Jurkat, Clone E6-1 (cell line): ENCODE measurements around the gene MTR.

Experiments used
- DNase-seq: peaks from one replicate; pipeline ENCODE4 v3.0.0-alpha.2; 2011; ENCODE audit warnings: low read depth, low spot score
- H3K4me3 ChIP-seq: 2 replicates; pipeline ENCODE4 v1.5.1; 2011; ENCODE audit warnings: mild to moderate bottlenecking, low read length, control low read depth, moderate library complexity

Gene MTR

DNA sequence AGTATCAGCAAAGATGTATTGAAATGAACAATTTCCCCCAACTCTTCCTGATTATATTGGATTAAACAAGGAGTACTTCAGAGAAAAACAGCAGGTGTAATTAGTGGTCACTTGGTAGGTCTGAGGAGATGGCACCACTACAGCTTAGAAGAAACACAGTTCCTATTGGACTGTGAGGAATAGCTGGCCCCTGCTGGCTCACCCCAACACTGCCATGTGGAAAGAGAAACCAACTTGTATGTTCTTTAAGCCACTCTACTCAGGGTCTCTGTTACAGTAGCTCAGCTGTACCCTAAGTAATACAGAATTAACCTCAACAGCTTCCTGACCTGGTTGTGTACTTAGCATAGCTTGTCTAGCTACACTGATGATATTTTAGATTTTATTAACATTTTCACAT, 26.5 kb upstream of the MTR start:
- no peak for DNase-seq
- H3K4me3 ChIP-seq = no peak overlapping the region

DNA sequence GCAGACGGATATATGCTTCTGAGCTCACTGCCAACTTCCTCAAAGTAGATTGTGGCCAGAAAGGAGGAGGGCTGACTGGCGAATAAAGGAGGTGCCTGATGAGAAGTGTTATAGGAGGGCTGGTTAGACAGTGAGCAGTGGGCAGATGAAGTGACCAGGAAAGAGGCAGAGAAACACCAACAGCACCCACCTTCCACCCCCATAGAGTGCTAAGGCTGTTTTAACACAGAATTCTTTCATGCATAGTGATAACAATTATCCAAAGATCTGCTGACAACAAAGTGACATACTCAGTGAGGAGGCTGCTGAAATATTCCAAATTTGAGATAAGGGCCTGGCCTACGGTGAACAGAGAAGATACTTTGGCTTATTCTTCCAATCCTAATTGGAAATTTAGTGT, 21.2 kb upstream of the MTR start:
- no peak overlapping the region for H3K4me3 ChIP-seq
- no peak for DNase-seq

GRCh38 chr1:236774926-236775325, 20.2 kb upstream of the MTR start:
- no peak overlapping the region for H3K4me3 ChIP-seq
- DNase-seq = no peak

- DNase-seq = no peak
- H3K4me3 ChIP-seq = no peak overlapping the region
These were observed 15.8 kb upstream of the MTR start for GRCh38 chr1:236779312-236779711.

DNA sequence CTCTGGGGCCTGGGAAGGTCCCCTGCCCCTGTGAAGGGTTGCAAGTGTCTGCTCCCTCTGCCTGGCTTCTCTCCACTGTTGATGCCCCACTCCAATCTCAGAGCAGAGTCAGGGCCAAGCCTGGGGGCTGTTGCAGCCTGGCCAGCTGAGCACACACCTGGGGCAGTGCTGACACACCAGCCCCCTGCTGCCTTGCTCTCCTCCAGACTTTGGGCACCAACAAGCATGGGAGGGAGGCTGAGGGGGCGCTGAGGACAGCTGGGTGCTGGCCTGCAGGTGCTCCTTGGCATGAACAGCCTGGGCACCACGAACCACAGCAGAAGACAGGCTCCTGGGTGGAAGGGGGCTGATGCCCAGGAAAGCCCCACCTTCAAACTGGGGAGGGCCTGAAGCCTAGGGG, 9.6 kb upstream of the MTR start:
- H3K4me3 ChIP-seq = no peak overlapping the region
- DNase-seq = no peak

- DNase-seq = no peak
These were observed 8.6 kb upstream of the MTR start for GRCh38 chr1:236786453-236786852.

DNA sequence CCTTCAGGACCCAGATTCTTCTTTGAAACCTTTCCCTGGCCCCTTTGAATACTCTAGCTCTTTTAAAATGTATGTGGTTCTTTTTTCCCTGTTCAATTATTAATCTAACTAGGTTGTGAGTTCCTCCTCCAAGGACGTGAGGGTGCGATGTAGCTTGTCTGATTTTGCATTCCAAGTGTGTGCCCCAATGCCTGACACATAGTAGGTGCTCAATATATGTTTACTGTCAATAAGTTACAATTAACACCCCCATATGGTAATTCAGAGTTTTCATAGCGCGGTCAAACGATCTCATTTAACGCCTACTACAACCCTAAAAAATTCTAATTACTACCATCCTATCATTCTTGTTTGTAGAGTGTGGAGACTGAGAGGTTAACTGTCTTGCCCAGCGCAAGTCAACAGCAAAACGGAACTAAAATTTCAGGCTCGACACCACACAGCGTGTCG, 482 bp upstream of the MTR start:
- H3K4me3 ChIP-seq = peak overlapping the region; percentile 72
- DNase-seq = no peak

More at GRCh38 chr1:236786453-236786852, 8.6 kb upstream of the MTR start:
- no peak overlapping the region for H3K4me3 ChIP-seq

GRCh38 chr1:236795757-236796667, 920 bp downstream of the MTR start:
- peak; percentile 6 for DNase-seq
- H3K4me3 ChIP-seq = peak overlapping the region; percentile 72

GRCh38 chr1:236799001-236799400, 3.9 kb downstream of the MTR start:
- DNase-seq = no peak
- H3K4me3 ChIP-seq = no peak overlapping the region

DNA sequence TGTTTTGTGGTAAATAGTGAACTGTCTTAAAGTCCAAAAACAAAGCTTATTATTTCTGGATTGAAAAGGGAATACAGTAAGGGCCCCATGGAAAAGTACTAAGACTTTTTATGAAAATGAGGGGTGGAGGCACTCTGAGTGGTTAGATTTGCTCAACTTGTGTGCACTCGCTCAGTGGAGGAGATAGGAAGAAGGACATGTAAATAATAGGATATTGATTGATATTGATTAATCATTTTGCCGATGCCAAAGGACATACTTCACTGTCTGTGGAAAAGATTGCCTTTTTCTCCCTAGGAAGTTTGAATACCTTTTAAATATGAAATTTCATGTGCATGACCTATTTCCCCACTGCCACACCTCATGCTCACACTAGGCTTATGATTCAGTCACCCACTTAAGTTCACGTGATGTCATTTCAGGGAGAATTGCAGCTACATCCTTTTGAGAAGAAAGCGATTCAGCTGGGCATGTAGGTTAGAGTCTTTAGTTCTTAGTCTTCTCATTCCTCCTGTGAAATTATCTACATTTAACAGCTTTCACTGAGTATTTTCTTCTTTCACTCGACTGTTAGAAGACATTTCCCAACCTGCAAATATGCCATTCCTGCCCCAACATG, 5.0 kb downstream of the MTR start:
- no peak for DNase-seq
- H3K4me3 ChIP-seq = no peak overlapping the region

GRCh38 chr1:236800623-236801022, 5.5 kb downstream of the MTR start:
- no peak overlapping the region for H3K4me3 ChIP-seq
- DNase-seq = no peak

DNA sequence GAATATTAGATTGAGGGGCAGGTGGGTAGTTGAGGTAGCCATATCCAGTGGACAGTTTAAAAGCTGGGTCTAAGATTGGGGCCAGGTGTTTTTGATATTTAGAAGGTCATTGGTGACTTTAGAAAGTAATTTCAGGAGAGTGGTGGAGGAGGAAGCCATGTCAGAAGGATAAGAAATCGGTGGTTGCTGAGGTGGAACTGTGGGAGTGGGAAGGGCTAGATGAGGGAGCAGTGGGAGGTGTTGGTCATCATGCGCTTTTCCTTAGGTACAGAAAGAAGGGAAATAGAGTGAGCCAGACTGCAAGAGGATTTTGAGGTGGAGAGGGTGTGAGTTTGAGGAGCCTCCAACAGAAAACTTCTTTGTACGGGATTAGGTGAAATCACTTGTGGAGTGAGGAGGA, 7.2 kb downstream of the MTR start:
- no peak overlapping the region for H3K4me3 ChIP-seq
- no peak for DNase-seq

- H3K4me3 ChIP-seq = no peak overlapping the region
- no peak for DNase-seq
These were observed 11.5 kb downstream of the MTR start for GRCh38 chr1:236806634-236807033.

DNA sequence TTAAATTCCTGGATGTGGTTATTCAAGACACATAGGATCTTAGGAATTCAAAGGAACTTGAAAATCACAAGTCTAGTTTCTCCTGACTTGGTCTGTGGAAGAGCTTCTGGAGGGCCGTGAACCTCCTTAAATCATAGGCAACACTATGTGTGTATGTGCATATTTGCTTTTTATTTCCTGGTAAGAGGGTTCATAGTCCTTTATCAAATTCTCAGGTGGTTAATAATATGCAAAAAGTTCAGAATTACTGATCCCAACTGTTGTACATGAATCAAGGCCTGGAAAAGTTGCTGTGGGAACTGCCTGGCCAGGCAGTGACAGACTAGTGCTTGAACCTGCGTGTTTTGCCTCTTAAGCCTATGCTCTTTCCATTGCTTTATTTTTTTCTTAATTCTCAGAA, 12.9 kb downstream of the MTR start:
- no peak for DNase-seq
- H3K4me3 ChIP-seq = no peak overlapping the region

DNA sequence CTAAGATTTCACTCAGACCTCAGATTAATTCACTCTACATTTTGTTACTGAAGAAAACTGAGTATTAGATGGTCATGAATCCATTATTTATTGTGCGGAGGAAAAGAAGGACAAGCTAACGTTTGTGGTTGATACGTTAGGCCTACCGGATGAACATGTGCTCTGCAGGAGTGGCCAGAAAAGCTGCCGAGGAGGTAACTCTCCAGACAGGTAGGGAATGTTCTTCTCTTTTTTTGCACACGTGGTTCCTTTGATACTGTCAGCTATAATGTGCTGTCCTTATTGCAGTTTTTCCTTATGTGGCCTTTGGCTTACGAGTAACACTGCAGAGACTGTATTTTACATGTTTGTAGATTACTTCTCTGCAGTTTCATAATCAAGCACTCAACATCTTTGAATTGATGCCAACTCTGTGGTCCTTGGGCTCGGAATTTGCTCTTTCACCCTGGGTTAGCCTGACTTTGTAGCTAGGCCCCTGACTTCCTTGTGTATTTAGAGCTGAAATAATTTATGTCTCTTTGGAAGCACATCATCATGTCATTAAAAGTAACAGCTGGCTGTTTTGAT, 13.6 kb downstream of the MTR start:
- no peak overlapping the region for H3K4me3 ChIP-seq
- no peak for DNase-seq

DNA sequence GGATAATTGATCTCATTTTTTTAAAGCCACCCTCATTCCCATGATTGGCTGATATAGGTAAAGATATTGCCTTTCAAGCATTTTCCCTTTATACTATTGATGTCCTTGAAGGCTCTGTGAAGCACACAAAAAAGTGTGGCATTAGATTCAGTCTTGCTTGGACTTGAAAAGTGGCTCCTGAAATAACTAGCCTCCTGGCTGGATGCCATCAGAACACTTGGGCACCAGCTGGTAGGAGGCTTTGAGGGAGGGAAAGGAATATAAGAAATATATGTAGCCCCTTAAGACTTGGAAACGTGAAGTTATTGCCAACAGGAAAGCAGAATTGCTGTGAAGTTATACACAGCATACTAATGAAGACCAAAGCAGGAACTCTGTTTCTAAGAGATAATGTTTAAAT, 14.1 kb downstream of the MTR start:
- no peak for DNase-seq
- H3K4me3 ChIP-seq = no peak overlapping the region

DNA sequence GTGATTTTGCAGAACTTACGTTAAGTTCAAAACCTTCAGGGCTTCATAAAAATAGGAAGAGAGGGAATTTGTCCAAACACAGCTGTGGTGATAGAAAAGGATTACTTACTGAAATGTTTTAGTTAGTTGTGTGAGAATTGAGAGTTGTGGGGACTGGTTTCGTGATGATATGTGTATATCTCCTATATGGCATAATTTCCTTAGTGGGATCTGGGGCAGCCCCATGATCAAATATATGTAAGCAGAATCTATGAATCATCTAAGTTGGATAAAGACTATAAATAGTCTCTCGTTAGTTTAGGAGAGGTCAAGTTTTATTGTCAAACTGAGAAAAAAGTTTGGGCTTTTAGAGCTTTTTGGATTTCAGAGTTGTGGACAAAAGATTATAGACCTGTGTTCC, 14.9 kb downstream of the MTR start:
- DNase-seq = no peak
- H3K4me3 ChIP-seq = no peak overlapping the region

DNA sequence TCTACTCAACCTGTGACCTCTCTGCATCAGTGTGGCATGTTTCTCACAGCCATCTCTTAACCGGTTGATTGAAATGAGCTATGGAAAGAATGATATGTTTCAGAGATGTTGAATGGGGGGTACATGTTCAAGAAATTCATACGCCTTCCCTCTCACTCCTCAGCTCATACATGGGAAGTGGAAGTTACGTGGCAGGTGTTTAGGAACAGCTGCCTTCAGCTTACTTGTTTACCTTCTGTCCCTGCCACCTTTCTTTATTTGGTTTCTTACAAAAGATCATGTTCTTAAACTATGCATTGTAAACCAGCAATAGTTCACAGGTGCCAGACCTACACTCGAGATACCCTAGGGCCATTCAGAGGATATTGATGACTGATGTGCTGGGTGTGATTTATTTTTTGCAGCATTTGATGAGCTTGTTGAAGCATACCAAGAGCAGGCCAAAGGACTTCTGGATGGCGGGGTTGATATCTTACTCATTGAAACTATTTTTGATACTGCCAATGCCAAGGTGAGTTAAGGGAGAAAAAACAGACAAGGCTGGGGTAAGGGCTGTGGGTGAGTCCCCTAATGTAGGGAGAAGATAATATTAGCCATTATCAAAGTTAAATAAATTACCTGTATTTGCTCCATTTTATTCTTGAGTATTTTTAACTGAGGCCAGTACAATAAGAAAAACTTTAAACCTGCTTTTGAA, 17.4 kb downstream of the MTR start:
- no peak overlapping the region for H3K4me3 ChIP-seq
- no peak for DNase-seq

- H3K4me3 ChIP-seq = no peak overlapping the region
- DNase-seq = no peak
These were observed 20.8 kb downstream of the MTR start for GRCh38 chr1:236815941-236816340.

GRCh38 chr1:236819856-236820255, 24.8 kb downstream of the MTR start:
- no peak overlapping the region for H3K4me3 ChIP-seq
- no peak for DNase-seq
